HG03025 (cell line): ENCODE measurements around the gene CHRD.

ENCODE experiments used
- ATAC-seq: cut with Tn5 transposase; IDR thresholded peaks from one replicate; pipeline ENCODE4 v1.9.1; 2021; ENCODE audit warnings: mild to moderate bottlenecking, moderate library complexity; ENCODE audit not compliant: unreplicated experiment, low FRiP score

The CHRD gene

DNA sequence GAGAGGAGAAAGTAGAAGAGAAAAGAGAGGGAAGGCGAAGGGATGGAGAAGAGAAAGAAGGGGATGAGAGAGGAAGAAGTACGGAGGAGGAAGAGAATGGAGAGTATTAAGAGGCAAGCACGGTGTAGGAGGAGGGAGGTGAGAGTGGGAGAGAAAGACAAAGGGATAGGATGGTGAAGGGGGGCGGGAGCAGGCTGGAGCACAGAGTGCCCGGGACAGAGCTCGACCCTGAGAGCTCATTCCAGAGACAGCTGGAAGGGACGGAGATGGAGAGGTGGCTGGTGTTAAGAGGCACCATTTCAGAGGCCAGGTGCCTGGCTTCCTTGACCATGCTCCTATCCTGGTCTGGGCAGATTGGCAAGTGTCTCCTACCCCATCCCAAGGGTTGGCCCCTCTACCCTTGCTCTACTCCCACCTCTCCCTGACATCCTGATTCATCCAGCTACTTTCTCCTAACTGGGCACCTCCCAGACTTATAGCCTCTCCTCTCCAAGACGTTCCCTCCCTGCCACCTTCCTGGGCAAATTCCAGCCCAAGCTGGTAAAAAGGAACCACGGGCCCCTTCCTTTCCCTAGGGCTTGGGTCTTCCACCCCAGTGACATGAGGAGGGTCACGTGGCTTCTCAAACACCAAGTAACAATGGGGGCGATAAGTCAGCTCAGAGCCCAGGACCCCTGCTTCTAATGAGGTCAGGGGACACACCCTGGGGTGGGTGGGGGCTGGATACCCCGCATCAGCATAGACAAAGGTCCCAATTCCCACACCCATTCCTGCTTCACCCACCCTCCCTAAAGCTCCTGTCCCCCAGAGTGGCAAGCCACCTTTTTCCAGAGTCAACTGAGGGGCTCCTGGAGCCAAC is 19.6 kb upstream of the CHRD start:
- no peak for ATAC-seq

DNA sequence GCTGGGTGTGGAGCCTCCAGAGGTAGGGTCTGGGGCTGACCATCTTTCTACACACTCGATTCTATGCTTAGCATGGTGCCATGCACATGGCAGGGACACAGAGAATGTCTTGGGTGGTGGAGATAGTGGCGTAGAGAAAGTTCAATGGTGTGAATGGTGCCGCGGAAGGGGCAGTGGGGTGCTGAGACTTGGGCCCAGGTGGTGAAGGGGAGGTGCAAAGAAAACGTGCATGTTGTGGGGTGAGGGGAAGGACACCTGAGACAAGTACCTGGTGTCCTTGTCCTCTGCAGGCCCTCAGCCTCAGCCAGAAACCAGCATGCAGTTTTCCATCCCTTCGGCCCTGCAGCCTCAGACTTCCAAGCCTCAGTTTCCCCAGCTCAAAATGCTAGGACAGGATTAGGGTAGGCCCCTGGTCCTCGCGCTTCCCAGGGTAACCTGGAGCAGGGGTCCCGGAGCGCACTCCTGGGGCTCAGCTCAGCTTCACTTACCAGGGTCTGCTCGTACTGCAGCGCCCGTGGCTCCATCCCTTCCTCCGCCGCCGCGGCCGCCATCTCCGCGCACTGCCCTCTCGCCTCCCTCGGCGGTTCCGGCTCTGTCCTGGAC is 18.8 kb upstream of the CHRD start:
- no peak for ATAC-seq

DNA sequence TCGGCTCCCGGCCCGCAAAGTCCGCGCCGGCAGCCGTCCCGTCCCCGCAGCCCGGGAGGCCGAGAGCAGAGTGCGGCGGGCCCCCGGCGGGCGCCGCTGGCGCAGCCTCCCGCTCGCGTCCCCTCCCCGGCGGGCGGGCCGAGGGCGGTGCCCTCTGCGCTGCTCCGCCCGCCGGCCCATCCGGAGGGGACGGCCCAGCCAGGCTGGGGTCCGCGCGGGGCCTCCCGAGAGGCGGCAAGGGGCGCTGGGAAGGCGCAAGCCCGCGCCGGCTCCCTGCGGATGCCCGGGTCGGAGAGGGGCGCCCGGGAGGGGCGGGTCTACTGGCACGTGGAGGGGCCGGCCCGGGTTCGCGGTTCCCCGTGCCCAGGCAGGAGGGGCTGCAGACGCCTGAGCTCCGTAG is 18.3 kb upstream of the CHRD start, which contains the start of the genes CLCN2 and POLR2H:
Gene CLCN2, minus strand, starts transcription at position 74 of the 400 bp plus-strand sequence. CDS start 126 bp downstream, outside the sequence.
Gene POLR2H, plus strand, starts transcription at position 179 of the 400 bp plus-strand sequence. CDS start 1,783 bp downstream, outside the sequence.
- peak; percentile 25 for ATAC-seq

DNA sequence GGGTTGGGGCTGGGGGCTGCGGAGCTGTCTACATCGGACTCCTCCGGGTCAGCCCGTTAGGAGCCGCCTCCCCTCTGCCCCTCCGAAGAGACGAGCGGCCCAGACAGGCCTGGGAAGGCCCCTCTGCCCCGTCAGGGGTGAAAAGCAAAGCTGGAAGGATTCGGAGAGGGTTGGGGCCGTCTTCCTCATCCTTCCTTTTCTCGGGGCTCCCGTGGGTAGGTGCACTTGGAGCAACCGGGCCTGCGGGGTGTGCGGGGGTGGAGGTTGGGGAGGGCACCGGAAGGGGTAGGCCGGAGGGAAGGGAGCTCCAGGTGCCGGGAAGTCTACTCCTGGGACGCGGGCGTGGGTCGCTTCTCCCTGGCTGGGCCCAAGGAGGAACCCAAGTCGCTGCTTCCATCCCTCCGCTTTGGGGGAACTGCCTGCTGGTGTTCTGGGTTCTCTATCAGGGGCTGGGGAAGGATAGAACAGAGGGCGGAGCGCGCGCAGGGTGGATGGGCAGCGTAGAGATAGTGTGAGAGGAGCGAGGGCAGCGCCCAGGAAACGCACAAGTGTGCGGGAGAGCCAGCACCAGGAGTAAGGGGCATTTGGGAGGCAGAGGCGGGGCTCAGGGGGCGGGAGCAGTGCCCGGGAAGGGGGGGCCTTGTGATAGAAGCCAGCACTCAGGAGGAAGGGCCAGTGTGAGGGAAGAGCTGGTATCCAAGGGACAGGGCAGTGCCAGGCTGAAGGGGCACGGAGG is 17.8 kb upstream of the CHRD start:
- peak; percentile 17 for ATAC-seq

DNA sequence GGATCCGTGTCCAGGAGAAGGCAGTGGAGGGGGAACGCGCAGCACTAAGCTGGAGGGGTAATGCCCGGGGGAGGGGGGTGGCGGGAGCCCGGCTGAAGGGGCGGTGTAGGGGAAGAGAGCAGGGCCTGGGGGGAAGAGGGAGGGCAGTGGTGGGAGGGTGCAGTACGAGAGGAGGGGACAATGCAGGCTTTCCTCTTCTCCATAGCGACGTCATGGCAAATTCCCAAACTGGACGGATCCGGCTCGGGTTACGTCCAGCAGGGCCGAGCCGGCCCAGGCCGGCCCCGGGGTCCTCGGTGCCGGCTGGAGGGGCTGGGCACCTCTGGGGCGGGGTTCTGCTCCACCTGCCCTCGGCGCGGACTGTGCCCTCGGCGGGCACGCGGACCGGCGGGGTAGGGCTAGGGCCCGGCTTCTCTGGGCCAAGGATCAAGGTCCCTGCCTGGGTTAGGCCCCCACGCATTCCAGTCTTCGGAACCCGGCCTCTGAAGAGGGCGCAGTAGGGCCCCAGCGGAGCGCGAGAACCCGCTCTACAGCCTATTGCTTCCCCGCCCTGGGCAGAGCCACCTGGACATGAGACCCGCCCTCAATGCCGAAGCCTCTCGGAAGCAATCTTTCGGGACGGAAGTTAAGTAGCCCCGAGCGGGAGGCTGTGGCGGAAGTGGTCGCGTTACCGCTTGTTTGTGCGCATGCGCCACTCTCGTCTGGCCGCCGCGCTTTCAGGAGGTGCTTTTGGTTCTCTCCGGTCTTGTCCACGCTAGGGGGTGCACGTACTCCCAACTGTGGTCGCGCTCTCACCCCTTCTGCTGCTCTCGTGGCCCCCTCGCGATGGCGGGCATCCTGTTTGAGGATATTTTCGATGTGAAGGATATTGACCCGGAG is 16.9 kb upstream of the CHRD start:
- peak; percentile 77 for ATAC-seq

DNA sequence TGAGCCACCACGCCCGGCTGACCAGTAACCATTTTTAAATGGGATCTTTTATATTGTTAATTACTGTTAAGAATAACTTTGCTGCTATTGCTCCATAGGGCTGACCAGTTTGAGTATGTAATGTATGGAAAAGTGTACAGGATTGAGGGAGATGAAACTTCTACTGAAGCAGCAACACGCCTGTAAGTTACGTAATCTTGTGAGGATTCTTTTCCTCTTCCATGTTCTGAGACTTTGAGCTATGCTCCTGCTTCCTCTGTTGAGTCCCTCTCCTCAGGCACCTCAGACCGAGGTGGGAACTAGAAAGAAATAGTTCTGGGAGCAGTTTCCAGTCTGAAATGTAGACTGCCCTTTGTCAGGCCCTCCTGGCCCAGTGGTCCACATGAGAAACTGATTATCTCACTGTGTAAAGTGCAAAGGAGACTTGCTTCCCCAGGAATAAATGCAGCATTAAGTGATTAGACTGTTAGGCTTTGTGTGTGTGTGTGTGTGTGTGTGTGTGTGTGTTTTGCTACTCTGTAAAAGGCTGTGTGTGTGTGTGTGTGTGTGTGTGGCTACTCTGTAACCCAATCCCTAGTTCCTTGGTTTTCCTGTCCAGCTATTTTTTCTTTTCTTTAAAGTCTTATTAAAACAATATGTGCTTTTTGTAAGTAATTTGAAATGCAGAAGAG is 13.1 kb upstream of the CHRD start:
- no peak for ATAC-seq

DNA sequence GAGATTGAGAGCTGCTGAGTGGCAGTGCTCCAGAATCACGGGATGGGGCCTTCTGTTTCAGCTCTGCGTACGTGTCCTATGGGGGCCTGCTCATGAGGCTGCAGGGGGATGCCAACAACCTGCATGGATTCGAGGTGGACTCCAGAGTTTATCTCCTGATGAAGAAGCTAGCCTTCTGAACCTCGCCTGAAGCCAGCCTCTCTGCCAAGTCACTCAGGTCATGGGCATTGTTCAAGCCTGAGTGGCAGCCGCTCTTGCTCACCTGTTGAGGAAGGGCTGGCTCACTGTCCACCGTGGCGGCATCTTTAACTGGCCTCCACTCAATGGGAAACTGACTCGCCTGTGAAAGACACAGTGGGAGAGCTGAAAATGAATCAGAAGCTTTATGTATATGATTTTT is 11.7 kb upstream of the CHRD start:
- ATAC-seq, result no peak

DNA sequence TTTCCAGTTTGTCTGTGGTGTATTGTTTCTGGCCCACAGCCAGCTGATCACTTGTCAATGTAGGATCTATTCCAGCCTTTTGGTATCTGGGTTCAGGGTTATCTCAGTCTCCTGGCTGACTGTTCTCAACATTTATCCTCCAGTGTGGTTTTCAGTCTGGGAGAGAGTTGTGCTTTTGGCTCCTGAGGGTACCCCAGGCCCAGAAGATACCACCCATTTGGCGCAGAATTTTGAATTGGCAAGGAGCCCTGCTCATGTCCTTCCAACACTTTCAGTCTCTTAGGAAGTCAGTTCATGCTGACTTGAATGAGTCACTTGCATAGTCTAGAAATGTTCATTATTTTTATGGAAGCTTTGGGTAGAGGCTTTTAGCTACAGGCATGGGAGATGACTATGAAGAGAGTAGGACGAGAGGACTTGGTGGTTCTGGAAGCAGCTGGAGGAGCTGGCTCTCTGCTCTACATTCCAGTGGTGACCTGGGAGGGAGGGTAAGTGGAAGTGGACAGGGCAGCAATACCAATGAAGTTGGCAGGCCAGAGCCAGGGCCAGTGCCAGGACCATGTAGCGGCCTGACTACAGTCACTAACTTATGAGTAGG is 11.2 kb upstream of the CHRD start:
- no peak for ATAC-seq

DNA sequence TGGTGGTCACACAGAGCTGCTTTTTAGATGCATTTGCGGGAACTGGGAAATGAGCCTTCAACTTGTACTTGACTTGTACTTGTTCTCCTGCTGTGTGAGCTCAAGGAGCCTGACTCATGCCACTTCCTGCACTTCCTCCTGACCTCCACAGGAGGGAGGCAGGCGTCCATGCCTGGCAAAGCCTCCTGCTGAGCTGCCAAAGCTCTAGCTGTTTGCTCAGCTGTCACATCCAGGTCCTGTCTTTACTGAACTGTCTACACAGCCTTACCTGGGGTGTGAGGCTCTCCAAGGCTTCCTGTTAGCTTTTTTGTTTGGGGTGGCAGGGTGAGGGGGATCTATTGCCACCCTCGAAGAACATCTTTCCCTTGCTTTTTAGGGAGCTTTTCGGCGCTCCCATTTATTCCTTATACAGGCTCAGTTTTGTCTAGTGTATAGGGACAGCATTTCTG is 8.3 kb upstream of the CHRD start:
- no peak for ATAC-seq

DNA sequence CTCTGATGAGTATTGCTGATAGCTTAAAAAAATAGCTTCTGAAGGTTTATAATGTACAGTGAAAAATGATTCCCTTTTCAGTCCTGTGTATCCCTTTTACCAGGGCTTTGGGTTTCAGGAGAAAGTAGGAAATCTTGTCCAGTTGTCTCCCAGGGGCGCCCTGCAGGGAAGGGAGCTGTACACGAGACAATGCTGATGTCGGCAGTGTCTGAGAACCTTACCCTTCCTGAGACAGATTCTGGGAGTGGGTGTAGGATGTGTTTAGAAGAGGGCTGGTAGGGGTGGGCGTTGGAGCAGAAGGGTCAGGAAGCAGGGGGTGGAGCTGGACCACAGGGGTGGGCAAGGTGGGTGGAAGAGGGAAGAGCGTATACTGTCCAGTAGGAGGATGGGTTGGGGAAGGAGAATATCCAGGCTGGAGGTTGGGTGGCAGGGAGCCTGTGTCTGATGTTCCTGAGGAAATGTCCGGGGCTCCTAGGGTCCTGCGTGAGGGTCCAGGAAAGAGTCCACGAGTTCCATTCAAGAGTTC is 7.5 kb upstream of the CHRD start:
- ATAC-seq, result no peak

DNA sequence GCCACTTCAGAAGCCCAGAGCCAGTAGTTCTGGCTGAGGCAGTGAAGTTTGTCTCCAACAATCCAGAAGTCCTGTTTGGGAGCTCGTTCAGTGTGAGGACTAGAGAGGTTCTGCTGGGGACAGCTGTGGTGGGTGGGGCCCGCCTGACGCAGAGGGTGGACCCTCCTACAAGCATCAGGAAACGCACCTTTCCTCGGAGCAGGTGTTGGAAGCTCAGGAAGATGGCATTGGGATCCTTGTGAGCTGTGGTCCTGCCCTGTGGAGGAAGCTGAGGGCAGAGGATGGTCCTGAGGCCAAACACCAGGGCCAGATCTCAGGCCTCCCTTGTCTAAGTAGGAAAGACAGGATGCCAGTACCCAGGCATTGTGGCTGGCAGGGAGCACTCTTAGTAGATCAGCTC is 6.9 kb upstream of the CHRD start:
- no peak for ATAC-seq

DNA sequence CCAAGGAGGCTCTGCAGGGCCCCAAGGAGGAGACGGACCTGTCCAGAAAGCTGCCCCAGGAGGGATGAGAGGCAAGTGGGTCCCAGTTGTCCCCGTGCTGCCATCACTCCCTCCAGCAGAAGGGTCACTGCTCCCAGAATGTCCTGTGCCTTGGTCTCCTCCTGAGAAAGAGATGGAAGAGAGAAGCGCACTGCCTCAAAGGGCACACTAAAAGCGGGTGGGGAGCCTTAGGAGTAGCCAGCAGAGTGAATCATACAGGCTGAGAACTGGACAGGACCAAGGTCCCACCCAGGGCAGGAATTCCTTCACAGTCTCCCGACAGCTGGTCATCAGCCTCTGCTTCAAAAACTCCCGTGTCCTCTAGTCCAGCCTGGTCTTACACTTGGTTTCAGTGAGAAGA is 6.4 kb upstream of the CHRD start:
- ATAC-seq, result no peak

DNA sequence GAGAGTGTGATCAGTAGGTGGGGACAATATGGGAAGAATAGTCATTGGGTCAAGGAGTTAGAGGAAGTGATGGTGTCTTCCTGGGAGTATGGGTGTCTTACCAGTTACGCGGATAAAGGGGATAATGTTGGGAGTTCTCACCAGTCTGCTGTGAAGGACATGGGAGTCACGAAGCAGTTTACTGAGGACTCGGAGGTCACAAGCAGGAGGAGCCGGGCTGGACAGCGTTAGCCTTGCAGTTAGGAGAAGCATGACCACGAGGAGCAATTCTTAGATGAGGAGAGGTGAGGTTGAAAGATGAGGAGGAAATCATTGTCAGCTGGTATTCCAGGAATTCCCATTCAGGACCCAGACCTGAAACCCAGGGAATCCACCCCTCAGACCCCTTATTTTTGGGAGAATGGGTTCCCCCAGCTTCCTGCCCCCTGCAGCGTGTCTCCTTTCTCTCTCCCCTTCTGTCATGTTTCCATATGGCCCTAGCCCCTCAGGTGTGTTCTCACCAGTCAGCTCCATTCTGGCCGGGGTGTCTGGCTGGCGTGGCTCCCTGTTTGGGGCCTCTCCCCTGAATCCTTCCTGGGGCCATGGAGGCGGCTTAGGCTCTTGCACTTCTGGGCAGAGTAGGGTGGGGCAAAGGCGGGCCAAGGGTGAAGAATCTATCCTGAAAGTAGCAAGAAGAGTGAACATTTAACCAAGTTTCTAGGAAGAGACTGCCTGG is 4.0 kb upstream of the CHRD start:
- ATAC-seq, result no peak

DNA sequence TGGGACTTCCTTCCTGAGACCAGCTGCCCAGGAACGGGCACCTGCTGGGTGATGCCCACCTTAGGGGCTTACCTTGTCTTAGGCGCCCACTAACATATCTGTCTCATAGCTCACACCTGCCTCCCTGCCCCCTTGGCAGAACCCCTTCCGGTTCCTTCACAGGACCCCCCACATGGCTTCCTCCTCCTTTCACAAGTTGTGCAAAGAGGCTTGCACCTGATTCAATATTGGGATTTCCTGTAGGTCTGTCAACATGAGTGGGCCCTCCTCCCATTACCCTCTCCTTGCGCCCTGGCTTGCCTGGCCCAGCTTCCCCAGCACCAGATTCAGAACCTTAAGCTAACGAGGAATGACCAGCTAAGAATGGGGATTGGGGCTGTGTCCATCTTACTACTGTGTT is 2.5 kb upstream of the CHRD start:
- ATAC-seq, result no peak

DNA sequence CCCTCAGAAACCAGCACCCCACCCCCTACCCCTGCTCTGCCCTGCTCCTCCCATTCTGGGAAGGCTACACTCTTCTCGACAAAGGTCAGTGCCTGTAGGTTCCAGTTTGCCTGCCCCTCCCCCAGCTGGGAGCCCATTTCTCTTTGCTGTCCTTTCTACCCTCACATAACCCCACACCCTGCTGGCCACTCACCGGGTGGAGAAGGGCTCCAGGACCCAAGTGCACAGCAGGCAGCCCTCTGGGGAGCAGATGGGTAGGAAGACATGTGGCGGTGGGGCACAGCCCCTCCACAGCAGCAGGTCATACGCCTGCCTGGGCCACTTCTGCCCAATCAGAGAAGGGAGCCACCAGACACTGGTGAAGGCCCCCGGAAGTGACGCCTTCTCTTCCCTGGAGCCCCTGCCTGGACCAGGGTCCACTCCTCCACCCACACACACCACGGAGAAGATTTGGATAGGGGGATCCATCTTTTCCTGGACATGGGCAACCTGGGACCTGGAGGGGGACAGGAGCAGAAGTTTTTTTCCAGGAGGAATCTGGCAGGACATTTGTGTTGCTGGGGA is 1.9 kb upstream of the CHRD start, which contains the start of gene THPO:
Gene THPO, minus strand, starts transcription at position 326 of the 564 bp plus-strand sequence. CDS start 1,948 bp downstream, outside the sequence.
- no peak for ATAC-seq

DNA sequence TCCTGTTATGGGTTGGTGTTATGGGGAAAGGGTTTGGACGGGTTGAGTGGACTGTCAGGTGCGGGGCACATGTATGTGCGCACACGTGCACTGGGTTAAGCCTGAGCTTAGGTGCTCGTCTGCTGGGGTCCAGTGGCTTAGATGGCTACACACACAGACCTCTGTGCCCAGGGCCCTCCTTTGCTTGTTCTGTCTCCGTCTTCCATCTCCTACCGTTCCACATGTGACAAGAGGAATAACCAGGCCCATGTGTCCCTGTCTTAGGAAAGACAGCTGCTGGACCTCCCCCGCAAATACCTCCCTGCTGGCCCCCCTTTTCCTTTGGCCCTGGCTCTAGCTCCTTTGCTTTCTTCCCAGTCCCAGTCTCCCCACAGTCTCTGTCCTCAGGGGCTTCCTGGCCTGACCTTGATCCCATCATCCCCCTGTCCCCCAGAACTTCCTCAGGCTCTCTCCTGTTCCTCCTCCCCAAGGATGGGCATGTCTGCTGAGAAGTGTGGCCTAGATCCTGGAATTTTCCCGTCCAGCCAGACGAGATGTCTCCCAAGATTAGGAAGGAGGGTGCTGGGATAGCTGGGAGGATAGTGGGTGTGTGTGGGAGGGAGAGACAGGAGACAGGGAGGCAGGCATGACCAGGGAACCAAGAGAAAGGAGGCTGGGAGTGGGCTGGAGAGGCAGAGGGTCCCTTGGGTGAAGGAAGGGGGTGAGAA is 1.1 kb upstream of the CHRD start:
- no peak for ATAC-seq

DNA sequence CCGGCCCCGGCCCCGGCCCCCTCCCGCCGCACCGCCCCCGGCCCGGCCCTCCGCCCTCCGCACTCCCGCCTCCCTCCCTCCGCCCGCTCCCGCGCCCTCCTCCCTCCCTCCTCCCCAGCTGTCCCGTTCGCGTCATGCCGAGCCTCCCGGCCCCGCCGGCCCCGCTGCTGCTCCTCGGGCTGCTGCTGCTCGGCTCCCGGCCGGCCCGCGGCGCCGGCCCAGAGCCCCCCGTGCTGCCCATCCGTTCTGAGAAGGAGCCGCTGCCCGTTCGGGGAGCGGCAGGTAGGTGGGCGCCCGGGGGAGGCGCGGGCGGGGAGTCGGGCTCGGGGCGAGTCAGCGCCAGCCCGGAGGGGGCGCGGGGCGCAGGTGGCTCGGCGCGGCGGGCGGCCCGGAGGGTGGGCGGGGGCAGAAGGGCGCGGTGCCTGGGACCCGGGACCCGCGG is 352 bp downstream of the CHRD start:
- ATAC-seq, result no peak
